ENCODE results near the gene ATP5MC3.
"Not testable (repeated sequence)": the region's sequence is repeated elsewhere in the genome, so short reads cannot be mapped to it uniquely, and the experiment has no call there.

ATP5MC3 gene

DNA sequence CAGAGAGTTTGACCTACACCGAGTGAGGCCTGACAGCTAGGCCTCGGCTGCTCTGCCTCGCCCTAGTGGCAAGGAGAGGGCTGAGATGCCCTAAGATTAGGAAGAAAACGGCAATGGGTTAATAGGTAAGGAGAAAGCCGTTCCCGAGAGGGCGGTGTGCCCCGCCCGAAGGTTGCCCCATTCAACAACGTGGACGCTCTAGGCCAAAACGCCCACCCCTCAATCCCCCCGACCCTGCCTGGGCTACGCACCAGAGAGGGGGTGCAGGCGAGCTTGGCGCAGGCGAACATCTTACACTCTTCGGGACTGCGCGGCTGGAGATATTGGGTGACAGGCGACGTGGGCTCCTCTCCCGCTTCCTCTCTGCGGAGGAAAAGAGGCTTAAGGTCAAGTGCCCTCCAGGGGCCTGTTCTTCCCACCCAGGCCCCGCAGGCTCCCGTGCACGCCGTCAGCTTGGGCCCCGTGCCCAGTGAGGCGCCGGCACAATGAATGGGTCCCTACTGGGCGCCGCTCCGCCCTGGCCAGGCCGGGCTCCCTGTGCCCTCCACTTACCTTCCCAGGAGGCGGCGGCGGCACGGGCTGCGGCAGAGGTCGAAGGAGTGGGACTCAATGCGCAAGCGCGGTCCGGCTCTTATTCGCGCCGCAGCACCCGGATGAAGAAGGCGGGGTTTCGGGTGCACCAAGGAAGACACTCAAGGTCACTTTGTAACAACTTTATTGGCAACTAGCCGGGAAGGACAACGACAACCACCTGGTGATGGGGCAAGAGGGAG is at the start of gene ATP5MC3:
Gene ATP5MC3 (minus strand): TSS at position 607 of the 773 bp plus-strand sequence. CDS start 317 bp downstream, at position 290.
- peak; percentile 89 for DNase-seq

DNA sequence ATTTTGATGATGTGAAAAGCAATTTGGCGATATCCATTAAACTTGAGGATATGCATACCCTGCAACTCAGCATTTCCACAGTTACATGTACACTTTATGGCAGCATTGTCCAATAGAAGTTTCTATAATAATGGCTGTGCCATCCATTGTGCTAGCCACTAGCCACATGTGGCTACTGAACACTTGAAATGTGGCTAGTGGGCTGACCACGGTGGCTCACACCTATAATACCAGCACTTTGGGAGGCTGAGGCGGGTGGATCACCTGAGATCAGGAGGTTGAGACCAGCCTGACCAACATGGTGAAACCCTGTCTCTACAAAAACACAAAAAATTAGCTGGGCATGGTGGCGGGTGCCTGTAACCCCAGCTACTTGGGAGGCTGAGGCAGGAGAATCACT is 47.1 kb upstream of the ATP5MC3 start:
- not testable (repeated sequence) for DNase-seq

DNA sequence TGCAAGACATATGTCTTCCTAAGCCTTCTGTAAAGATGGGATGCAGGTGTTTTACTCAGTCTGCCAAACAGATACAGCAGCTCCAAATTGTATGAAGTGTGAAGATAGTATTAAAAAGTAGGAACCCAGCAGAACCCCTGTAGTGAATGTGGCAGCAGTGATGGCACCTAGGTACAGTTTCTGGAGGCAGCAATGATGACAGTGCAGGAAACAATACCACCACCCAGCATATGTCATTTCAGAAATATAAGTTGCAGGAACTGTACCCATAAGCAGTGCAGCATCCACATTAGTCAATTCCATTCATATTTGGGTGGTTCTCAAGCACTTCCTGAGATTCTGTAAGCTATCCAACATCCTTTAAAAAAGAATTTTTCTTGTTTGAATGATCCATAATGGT is 46.7 kb upstream of the ATP5MC3 start:
- DNase-seq = no peak

DNA sequence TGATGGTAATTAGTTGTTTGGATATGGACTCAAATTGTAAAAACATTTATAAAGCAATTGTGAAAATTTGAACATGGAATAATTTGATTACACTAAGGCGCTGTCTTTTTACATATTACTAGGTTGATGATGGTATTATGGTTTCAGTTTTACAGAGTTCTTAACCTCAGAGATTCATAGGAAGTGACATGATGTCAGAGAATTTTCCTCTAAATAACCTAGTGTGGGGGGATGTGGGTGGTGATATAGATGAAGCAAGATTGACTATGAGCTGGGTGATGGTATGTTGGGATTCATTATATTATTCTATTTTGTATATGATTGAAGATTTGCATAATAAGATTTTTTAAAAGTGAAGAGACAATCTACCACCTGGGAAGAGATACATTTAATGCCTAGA is 45.9 kb upstream of the ATP5MC3 start:
- no peak for DNase-seq

DNA sequence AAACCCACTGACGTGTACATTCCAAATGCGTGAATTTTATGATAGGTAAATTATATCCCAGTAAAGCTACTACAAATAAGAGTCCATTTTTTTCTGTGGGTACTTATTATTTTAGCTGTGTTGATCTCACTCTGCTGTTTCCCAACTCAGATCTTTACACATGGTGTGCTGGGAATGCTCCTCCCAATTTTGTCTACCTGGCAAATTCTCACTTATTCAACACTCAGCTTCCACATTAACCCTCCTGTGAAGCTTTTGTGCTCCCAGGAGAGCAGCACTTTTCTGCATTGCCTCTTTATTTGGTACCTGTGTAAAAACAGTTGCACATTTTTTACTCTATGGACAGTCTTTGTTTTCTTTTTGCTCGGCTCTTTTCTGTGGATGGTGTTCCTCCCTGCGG is 38.6 kb upstream of the ATP5MC3 start:
- no peak for DNase-seq

DNA sequence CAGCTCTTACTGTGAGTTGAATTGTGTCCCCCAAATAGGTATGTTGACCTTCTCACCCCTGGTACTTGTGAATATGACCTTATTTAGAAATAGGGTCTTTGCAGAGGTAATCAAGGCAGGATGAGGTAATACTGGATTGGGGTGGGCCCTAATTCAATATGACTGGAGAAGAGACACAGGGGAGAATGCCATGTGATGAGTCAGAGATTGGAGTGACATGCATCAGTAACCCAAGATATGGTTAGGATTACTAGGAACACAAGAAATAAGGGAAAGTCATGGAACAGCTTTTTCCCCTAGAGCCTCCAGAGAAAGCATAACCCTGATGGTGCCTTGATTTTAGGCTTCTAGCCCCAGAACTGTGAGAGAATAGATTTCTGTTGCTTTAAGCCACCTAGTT is 37.0 kb upstream of the ATP5MC3 start:
- DNase-seq = no peak

DNA sequence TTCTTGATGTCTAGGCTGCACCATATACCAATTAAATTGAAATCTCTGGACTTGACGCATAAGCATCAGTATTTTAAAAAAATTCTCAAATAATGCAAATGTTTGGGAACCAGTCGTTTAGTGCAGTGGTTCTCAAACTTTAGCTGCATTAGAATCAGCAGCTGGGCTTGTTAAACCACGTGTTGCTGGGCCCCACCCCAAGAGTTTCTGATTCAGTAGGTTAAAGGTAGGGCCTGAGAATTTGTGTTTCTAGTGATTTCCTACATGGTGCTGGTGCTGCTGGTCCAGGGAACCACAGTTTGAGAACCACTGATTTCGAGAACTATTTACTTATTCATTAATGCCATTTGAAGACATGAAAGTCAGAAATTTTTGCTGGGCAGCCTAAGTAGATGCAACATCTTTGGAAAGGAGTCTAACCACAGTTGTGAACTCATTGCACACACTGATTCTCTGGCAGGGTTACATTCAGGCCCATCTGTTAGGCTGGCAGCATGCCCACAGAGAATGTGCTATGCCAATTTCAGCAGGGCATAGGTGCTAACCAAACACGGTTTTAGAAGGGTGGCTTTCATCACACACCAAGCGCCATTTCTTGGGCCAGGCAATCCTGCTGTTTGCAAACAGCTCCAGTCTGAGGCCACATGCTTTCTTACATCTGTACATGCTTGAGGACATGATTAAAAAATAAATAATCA is 26.4 kb upstream of the ATP5MC3 start:
- DNase-seq = peak; percentile 35

DNA sequence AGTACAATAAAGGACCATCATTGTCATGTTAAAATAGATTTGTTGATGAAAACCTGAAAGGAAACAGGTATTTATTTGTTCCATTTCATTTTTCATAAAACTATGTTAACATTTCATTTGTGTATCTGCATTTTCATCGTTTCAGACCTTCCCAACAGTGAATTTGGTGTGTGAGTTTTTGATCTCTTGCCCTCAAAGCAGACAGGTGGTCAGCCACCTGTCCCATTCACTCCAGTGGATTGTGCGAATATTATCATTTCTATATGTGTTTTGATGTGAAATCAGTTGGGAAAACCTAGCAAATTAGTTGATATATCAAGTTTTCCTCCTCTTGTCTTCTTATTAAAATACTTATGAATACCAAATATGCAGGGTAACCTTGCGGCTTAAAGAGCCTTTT is 25.4 kb upstream of the ATP5MC3 start:
- DNase-seq = no peak

DNA sequence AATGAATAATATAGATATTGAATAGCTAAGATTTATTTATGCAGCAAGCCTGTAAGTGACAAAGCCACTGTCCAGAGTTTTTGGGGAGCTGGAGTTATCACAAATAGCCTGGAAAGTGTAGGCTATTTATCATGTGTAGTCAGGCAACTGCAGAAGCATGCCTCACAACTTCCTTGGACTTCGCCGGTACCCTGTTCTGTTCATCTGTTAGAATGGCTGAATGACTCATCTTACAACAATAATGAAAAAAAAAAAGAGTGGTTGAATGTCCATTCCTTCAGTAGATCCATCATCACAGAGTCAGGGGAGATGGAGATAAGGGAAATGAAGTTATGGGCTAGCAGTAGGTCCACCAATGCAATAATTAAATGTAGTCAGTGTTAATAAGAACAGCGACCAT is 24.0 kb upstream of the ATP5MC3 start:
- no peak for DNase-seq

DNA sequence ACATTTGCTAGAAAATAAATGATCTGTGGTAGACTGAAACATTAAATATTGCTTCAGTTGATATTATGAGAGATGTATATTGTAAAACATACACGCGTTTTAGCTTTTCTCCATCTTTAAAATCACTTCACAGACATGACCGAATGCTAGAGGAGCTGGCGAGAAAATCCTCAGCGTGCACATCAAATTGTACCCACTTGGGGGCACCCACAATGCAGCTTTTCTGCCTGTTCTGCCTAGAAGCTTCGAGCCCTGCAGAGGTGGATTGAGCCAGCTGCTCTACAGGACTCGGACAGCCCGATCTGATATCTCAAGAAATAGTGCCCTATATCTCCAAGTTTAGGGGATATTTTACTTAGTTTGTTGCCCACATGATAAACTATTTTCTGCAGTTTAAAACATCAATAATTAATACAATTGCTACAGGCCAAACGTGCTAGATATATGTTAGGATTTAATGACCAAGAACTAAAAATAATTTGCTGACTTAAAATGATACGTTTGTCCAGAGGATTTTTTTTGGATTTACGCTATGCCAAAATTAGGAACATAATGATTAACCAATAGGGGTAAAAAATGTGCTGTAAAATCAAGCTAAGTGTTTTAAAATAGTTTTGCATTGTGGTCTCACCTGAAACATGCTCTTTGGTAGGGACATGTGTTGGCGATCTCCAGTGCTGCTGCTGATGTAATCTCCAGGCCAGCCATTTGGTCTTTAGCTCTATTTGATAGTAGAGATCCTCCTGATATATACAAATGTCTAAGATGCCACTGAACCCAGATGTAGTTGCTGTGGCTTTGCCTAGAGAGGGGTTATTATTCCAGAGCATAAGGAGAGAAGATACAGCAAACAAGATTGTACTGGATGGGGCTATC is 22.3 kb upstream of the ATP5MC3 start:
- no peak for DNase-seq

DNA sequence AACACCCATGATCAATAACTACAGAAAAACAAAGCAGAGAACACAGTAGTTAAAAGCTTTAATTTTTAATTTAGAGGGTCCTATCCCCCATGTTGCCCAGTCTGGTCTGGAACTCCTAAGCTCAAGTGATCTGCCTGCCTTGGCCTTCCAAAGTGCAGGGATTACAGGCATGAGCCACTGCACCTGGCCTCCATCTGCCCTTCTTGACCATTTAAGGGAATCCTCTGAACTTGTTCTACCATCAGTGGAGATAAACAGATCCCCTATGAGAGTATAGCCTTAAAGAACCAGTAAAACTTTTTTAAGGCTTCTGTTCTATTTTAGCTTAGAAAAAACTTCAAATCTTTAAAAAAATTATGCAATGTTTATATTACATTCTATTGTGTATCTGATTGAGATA is 13.5 kb upstream of the ATP5MC3 start:
- DNase-seq = no peak

DNA sequence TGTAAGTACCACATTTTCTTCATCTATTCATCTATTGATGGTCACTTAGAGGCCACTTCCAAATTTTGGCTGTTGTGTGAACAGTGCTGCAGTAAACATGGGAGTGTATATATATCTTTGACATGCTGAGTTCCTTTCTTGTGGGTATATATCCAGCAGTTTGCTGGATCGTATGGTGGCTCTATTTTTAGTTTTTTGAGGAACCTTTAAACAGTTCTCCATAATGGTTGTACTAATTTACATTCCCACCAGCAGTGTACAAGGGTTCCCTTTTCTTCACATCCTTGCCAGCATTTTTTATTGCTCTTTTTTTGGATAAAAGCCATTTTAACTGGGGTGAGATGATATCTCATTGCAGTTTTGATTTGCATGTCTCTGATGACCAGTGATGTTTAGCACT is 7.3 kb upstream of the ATP5MC3 start:
- no peak for DNase-seq

DNA sequence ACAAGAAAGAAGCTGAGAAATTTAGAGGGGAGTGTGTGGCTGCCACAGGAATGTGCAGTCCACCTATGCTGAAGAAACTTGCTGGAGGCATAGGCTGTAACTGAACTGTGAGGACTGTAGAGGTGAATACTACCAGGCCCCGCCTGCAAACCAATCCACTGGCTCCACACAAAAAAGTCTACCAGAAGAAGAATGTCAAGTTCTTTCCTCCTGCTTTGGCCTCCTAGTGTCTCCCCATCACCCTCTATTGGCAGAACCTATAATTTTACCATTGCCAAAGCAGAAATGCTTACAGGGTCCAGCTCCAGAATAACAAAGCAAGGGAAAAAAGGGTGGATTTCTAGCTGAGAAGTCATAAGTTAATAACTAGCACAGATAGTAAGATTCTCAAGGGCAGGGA is 5.9 kb upstream of the ATP5MC3 start:
- no peak for DNase-seq

DNA sequence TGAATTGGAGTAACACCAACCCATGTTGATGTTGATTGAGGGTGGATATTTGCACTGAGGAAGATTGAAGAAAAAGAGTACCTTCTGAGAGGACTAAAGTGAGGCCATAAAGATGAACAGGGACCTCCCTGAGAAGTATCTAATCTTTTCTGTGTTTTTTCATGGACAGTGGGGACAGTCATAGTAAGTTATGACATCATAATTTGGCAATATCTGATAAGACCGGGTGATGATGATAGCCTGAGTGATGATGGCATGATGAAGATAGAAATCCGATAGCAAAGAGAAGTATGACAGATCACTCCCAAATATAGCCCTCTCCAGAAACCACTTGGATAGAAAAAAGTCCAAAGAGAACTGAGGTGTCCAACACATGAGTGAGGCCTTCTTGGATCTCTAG is 2.2 kb upstream of the ATP5MC3 start:
- DNase-seq = no peak

DNA sequence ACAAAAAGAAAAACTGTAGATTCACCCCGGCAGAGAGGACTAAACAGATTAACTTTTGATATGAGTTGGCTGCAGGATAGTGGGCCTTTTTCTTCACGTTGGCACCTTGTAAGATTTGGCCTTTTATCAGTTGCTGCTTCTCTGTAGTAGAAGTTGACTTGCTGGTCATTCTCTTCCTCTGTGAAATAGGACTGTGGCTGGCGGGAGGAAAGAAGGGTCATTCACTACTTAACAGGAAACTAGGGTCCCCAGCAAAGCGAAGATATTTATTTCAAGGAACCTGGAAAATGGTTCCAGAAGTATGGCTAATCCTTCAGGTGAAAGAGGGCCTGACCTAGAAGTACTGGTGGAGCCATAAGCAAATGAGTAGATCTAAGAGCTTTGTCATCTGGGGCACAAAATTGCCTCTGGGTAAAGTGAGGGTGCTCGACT is 383 bp upstream of the ATP5MC3 start:
- DNase-seq = no peak

DNA sequence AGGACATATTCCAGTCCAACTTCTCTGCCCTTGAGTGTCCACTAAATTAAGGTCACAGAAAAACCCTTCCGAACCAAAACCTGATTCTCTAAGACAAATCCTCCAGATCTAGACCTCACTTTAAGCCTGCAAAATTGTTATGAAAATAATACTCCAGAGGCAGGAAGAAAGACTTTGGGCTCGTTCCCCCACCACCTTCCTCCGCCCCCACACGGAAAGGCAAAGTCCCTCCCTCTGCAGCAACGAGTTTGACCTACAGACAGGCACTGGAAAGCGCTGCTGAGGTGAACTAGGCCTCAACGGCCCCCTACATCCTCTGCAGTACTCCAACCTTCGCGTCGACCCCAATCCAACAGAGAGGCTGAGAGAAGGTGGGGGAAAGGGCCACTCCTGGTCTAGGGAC is 808 bp downstream of the ATP5MC3 start:
- DNase-seq = no peak

DNA sequence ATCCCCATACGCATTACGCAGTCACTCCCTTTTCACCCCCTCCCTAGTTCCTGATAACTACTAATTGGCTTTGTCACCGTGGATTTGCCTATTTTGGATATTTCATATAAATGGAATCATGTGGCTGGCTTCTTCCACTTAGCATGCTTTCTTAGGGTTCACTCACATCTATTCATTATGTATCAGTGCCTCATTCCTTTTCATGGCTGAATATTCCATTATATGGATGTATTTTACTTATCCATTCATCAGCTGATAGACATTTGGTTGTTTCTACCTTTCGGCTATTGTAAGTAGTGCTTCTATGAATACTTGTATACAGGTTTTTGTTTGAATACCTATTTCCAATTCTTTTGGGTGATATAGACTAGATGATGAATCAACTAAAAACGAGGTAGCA is 4.9 kb downstream of the ATP5MC3 start:
- no peak for DNase-seq

DNA sequence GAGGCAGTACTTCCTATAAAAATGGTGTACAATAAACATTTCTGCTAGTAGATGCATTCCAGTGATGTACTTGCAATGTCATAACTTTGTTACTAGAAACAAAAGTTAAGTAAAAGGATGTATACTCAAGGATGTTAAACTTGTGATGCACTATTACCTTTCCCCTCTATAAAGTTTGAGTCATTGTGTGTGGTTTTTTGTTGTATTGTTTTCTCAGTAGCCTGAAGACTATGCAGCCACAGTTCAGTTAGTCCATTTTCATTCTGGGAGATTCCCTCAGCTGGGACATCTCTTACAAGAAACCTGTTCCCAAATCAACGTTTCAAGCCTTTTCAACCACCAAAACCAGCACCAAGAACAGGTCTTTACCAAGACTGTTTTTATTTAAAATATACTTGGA is 5.6 kb downstream of the ATP5MC3 start:
- no peak for DNase-seq

DNA sequence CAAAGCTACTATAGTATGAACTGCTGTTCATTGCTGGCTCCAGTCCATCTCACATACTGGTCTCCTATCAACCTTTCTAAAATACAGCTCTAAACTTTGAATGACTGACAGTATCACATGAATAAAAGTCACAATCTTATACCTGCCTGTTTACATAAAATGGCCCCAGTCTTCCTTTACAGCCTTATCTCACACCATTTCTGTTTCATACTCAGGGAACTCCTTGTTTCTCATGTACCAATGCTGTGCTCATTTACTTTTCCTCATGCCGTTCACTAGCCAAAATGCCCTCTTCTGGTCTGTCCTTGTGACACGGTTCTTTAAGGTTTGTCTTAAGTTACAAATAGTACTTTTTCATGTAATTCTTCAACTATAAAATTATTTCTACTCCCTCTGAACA is 6.2 kb downstream of the ATP5MC3 start:
- no peak for DNase-seq

DNA sequence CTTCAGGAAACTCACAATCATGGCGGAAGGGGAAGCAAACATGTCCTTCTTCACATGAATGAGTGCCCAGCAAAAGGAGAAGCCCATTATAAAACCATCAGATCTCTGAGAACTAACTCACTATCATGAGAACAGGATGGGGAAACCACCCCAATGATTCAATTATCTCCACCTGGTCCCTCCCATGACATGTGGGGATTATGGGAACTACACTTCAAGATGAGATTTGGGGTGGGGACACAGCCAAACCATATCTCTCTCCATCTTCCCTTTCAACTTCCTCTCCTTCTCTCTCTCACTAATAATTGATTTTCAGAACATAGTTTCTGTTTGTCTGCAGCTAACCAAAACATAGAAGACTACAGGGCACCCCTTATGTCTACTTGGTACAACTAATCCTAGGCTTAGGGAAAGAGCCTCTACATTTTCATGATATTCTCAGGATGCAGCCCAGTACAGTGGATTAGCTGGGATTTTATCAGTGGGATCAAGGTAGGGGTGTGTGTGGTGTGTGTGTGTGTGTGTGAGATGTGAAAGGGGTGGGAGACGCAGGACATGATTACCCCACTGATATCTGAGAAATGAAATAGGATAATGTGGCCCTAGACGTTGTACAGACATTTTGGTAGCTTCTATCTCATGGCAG is 10.7 kb downstream of the ATP5MC3 start:
- no peak for DNase-seq

DNA sequence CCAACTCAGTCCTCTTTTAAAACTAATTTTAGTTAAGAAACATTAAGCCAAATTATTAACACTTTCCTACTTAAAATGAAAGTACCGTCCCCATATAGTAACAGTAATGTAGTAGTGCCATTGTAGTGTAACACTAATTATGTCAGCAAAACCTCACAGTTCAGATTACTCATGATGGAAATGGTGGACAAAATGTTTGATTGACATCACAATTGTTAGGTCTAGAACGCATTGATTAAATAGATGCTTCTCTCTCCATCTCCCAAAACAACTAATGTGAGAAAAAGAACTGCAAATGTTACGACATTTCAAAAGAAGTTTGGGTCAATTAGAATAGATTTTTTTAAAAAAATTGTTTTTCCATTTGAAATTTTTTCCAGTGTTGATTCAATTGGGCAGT is 12.3 kb downstream of the ATP5MC3 start:
- DNase-seq = no peak

DNA sequence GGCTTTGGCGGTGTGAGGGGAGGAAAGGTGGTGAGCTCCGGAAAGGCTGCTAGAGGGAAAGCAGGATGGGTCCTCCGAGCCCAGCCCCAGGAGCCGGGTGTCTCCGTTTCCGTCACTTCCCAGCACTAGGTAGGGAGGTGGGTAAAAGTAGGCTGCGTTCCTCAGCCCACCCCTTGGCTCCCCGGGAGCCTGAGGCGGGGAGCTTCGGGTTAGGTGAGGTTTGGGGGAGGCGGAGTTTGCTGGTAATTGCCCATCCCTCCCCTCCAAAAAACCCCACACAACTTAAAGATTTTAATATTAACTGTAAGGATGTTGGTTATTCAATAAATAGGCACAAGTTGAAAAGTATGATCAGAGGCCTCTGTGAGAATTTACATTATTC is 13.0 kb downstream of the ATP5MC3 start:
- no peak for DNase-seq
